OCI-M1 (cell line): ENCODE results near the gene SORL1.
"Not testable (repeated sequence)": the region's sequence is repeated elsewhere in the genome, so short reads cannot be mapped to it uniquely, and the experiment has no call there.

Source experiments
- DNase-seq: peaks from one replicate; lab custom pipeline; 2025; lab: John Stamatoyannopoulos, UW

Gene SORL1

GRCh38 chr11:121563900-121564822, 112.0 kb downstream of the SORL1 start:
- DNase-seq: no peak

GRCh38 chr11:121564948-121565684, 113.0 kb downstream of the SORL1 start:
- no peak for DNase-seq

GRCh38 chr11:121566279-121567168, 114.4 kb downstream of the SORL1 start:
- no peak for DNase-seq

DNA sequence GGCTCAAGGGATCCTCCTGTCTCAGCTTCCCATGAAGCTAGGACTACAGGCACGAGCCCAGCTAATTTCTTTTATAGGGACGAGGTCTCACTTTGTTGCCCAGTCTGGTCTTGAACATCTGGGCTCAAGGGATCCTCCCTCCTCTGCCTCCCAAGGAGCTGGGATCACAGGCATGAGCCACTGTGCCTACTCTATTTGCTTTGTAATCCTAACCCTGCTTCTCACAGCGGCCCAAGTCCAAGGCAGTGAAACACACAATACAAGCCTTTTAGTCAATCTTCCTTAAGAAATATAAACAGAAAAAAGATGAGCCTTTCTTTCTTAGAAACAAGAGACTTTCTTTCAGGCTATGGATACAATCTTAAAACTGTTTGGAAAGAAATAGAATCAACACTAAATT, 115.9 kb downstream of the SORL1 start:
- no peak for DNase-seq

- DNase-seq: not testable (repeated sequence)
These were observed 117.5 kb downstream of the SORL1 start for GRCh38 chr11:121569332-121570299.

GRCh38 chr11:121570453-121570852, 118.3 kb downstream of the SORL1 start:
- no peak for DNase-seq

- no peak for DNase-seq
These were observed 119.4 kb downstream of the SORL1 start for GRCh38 chr11:121571506-121571905.

DNA sequence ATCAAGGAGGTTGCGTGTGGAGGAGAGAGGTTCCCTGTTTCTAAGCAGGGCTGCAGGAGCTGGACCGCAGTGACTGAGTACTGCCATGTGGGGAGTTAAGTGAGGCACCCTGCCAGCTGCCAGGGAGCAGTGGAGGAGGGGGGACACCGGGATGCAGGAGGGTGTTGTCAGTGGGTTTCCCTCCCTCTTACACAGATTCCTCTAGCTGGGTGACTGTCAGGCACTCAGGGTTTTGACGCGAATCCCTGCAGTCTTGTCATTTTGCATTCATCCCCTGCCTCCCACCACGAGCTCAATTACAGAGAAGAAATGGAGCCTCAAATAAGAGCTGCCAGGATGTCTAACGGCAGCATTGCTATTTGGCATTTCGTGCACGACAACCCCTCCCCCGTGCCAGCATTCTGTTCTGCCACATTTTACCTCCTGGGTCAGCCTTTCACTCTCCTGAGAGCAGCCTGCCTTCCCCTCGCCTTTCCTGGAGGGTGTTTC, 120.5 kb downstream of the SORL1 start:
- peak; percentile 20 for DNase-seq

DNA sequence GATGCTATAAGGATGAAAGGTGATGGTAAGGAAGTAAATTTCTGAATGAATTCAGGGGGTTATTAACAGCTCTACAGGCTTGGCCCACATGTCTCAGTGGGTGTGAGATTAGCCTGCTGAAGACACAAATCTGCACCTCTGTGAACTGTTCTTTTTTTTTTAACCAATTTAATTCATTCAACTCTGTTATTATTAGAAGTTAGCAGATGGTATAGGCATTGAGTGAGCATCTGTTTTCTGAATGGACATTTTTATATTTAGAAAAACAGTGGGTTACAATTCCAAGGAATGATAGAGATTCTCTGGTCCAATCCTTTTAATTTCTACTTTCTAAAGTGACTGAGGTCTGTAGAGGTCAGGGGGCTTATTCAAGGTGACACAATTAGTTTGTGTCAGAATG, 122.7 kb downstream of the SORL1 start:
- no peak for DNase-seq

GRCh38 chr11:121575250-121575962, 123.3 kb downstream of the SORL1 start:
- DNase-seq: no peak

DNA sequence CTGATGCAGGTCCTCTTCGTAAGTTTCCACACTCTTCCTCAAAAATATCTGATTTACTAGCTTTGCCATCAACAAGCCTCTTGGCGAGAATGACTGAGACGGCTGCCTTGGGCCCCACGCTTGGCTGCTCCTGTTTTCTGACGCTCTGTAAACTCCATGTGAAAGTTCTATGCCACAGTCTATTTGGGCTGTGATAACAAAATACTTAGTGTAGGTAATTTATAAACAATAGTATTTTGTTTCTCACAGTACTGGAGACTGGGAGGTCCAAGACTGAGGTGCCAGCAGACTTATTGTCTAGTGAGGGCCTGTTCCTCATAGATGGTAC, 123.8 kb downstream of the SORL1 start:
- DNase-seq: no peak

- no peak for DNase-seq
These were observed 124.4 kb downstream of the SORL1 start for GRCh38 chr11:121576531-121576930.

DNA sequence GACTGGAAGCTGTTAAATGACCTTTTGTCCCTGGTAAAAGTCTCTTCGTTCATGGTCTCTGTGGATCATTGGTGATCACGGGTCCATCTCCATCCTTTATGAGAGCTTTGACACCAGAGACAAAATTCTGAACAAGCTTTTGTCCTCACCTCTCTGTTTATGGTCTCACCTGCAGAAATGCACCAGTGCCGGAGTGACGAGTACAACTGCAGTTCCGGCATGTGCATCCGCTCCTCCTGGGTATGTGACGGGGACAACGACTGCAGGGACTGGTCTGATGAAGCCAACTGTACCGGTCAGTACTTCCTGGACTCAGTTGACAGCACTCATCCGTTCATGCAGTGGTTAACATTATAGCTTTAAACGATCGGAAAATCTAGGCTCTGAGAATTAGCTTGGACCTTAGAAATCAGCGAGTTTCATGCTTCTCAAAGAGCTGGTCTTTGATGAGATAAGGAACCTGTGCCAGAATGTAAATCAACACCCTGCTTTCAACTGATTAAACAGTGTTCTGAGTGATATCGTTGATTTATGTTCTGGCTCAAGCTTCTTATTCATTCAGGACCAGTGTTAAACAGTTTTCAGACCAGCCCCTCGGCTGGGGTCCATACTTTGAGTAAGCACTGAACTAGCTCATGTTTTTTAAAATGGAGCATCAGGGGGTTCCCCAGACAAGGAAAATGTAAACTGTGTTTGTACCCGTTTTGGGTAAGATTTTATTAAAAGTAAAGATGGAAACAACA, 125.2 kb downstream of the SORL1 start:
- peak; percentile 8 for DNase-seq

DNA sequence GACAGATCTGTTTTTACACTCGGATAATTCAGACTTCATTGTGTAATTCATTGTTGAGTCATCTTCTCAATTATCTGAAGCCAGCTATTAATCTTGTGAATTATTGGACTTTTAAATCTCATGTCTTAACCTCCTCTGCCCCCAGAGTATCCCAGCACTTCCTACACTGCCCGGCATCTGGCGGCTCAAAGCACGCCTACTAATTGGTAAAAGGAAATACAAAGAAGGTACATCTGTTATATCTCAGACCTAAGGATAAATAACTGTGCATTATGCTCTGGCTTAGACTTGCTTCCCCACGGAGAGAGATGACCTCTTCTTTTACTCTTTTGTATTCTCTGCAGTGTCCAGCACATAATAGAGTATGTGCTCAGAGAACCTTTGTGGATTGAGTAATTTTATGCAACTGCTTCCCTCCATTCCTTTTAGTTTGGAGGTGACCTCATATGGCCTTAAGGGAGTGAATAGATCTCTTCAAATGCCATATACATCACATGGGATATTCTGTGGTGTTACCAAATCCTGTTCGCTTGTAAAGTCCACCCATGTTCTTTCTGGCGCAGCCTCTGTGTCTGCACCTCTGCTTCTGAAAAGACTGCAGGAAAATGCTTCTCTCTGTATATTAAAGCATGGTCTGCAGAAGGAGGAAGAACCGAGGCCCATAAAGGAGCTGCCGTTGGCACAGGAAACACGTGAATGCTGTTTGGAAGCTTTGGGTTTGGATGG, 126.3 kb downstream of the SORL1 start:
- DNase-seq: no peak

DNA sequence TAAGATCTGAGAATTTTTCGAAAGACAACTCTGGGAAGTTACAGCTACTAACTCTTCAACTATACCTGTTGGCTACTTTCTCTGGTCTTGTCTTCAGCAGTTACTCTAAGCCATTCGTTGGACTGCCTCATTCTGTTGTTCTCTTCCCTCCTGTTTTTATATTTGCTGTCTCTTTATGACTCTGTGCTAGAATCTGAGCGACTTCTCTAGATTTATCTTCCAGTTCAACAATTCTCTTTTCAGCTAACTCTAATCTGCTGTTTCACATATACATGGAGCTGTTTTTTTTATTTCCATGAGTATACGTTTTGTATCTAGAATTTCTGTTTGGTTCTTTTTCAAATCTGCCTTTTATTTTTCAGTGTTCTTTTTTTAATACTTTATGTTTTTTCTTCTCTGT, 128.0 kb downstream of the SORL1 start:
- no peak for DNase-seq

DNA sequence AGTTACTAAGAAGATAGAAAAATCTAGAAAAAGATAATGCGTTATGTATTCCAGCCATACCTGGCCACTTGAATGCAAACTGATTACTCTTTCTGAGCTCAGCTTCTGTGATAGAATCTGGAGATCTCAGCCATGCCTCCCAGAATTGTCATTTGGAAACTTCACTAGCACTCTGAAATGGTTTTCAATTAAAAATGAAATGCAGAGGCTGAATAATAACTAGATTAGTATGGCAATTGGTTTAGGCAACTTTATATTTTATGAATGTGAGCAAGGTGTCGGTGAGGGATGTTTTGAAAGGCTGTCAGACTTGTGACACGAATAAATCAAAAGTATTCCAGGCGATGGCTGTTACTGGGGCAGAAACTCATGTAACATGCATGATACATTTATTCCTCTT, 129.5 kb downstream of the SORL1 start:
- DNase-seq: no peak

DNA sequence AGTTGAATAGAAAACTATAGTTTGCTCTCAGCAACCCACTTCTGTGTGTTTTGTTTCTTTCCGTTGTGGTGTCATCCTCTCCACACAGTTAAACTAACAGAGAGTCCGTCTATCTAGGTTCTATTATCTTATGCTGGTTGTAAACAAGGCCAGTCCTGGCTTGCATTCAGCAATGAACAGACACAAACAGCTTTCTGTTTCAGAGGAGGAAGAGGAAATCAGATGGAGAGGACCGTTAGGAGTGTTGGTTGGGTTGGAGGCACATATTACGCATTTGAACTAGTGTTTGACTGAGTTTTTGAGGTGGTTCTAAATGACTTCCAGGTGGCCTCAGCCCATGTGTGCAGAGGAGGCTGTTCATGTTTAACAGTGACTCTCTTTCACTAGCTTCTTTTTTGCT, 130.2 kb downstream of the SORL1 start:
- DNase-seq: peak; percentile 12

DNA sequence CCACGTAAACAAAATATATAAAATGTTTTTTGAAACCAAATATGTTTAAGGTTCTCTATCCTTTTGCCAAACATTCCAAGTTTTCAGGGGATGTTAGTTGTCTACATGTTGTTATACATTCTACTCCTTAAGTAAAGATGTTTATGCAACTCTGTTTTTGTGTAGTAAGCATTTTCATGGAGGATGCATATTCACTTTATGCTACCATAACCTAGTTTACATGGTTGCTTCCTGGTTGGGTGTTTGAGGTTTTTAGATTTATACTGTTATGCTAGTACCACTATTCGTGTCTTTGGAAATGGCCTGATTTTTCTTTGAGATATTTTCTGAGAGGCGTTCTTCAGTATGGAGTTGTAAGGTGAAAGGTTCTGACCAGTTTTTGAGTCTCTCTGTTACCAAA, 131.7 kb downstream of the SORL1 start:
- DNase-seq: no peak

DNA sequence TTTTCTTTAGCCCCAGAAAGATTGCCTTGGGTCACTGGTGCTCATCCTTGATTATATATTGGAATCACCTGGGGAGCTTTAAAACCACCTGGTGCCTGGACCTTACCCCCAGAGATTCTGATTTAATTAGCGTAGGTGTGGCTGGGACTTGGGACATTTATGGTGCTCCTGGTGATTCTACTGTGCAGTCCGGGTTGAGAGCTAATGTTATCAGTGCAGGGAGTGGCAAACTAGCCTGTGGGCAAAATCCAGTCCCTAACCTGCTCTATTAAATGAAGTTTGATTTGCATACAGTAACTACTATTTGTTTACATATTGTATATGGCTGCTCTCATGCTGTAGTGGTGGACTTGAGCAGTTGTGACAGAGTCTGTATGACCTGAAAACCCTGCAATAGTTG, 134.6 kb downstream of the SORL1 start:
- DNase-seq: no peak
